HEK293 (cell line): Measurements from ENCODE around the gene APOBEC3B.
A peak's percentile ranks its signal among the peaks of the same experiment; 100 is the strongest.

Experiments
- CTCF ChIA-PET: fragments of 350-600 bp; formaldehyde crosslinking; extraction: SDS; loops from one replicate; lab custom pipeline; 2021; ENCODE audit warnings: antibody characterized with exemption; lab: Yijun Ruan, JAX
- POLR2A ChIA-PET: fragments of 300-600 bp; formaldehyde crosslinking; extraction: SDS; loops from one replicate; lab custom pipeline; 2020; ENCODE audit warnings: antibody characterized with exemption, inconsistent platforms; lab: Yijun Ruan, JAX
- H3K27ac ChIP-seq: fragments of 200-500 bp; sonication (Bioruptor generic); 2 replicates; pipeline ENCODE4 v1.5.1; 2014; ENCODE audit warnings: low read depth, low read length, control low read depth, inconsistent platforms; ENCODE audit errors: extremely low read depth
- H3K36me3 ChIP-seq, 2 experiments: fragments of 200-500 bp in 1 of 2; sonication (Bioruptor generic) in 1 of 2; 1 replicate in 1 of 2; 2 replicates in 1 of 2; pipeline ENCODE4 v1.5.1; 2014 to 2017; ENCODE audit warnings: inconsistent platforms in 2 of 2, low read length in 2 of 2; ENCODE audit not compliant: control insufficient read depth in 2 of 2, insufficient read depth in 1 of 2
- H3K4me1 ChIP-seq: fragments of 200-500 bp; sonication (Bioruptor generic); 2 replicates; pipeline ENCODE4 v1.5.1; 2014; ENCODE audit warnings: mild to moderate bottlenecking, low read length, inconsistent platforms; ENCODE audit not compliant: control insufficient read depth, insufficient read depth
- H3K4me3 ChIP-seq: 2 replicates; pipeline ENCODE4 v1.5.1; 2011; ENCODE audit warnings: low read depth, mild to moderate bottlenecking, control low read depth, low read length, moderate library complexity
- H3K9me3 ChIP-seq: fragments of 200-500 bp; sonication (Bioruptor generic); 2 replicates; pipeline ENCODE4 v1.5.1; 2014; ENCODE audit warnings: low read depth, low read length, inconsistent platforms; ENCODE audit not compliant: control insufficient read depth, insufficient read depth
- BCL11A ChIP-seq: fragments of 450-650 bp; formaldehyde crosslinking; IDR thresholded peaks from 2 replicates; pipeline ENCODE4 v1.5.1; 2016; ENCODE audit warnings: low read depth, missing biosample characterization, missing genetic modification characterization
- RBAK ChIP-seq: fragments of 450-650 bp; formaldehyde crosslinking; IDR thresholded peaks from 2 replicates; pipeline ENCODE4 v1.5.1; 2016; ENCODE audit warnings: missing biosample characterization, missing genetic modification characterization
- SP2 ChIP-seq: fragments of 450-650 bp; formaldehyde crosslinking; IDR thresholded peaks from 2 replicates; pipeline ENCODE4 v1.5.1; 2016; ENCODE audit warnings: missing biosample characterization, missing genetic modification characterization
- SP3 ChIP-seq: fragments of 450-650 bp; formaldehyde crosslinking; IDR thresholded peaks from 2 replicates; pipeline ENCODE4 v1.5.1; 2016; ENCODE audit warnings: missing biosample characterization, missing genetic modification characterization
- TCF7L2 ChIP-seq: IDR thresholded peaks from 2 replicates; pipeline ENCODE4 v1.6.1; 2011; ENCODE audit warnings: low read depth, mild to moderate bottlenecking, inconsistent platforms, low read length, moderate library complexity, borderline replicate concordance
- YY1 ChIP-seq: fragments of 450-650 bp; formaldehyde crosslinking; IDR thresholded peaks from 2 replicates; pipeline ENCODE4 v1.5.1; 2018; ENCODE audit warnings: missing biosample characterization, missing genetic modification characterization
- ZBTB17 ChIP-seq: fragments of 450-650 bp; formaldehyde crosslinking; IDR thresholded peaks from 2 replicates; pipeline ENCODE4 v1.5.1; 2016; ENCODE audit warnings: missing biosample characterization, missing genetic modification characterization
- ZBTB21 ChIP-seq: fragments of 450-650 bp; formaldehyde crosslinking; IDR thresholded peaks from 2 replicates; pipeline ENCODE4 v1.5.1; 2017; ENCODE audit warnings: missing biosample characterization, missing genetic modification characterization
- ZNF211 ChIP-seq: fragments of 450-650 bp; formaldehyde crosslinking; IDR thresholded peaks from 2 replicates; pipeline ENCODE4 v1.5.1; 2016; ENCODE audit warnings: low read depth, missing biosample characterization, missing genetic modification characterization
- ZNF223 ChIP-seq: fragments of 450-650 bp; formaldehyde crosslinking; IDR thresholded peaks from 2 replicates; pipeline ENCODE4 v1.5.1; 2016; ENCODE audit warnings: missing biosample characterization, missing genetic modification characterization
- ZNF266 ChIP-seq: fragments of 450-650 bp; formaldehyde crosslinking; IDR thresholded peaks from 2 replicates; pipeline ENCODE4 v1.5.1; 2016; ENCODE audit warnings: missing biosample characterization, missing genetic modification characterization, low read depth
- ZNF274 ChIP-seq, 2 experiments: fragments of 200-500 bp in 1 of 2; fragments of 450-650 bp in 1 of 2; sonication (Bioruptor generic) in 1 of 2; formaldehyde crosslinking in 1 of 2; IDR thresholded peaks; 2 replicates each; pipeline versions ENCODE4 v1.5.1 to v1.6.1; 2014 to 2016; ENCODE audit warnings: borderline replicate concordance in 1 of 2, inconsistent platforms in 1 of 2, low read length in 1 of 2, missing biosample characterization in 1 of 2, missing genetic modification characterization in 1 of 2
- ZNF366 ChIP-seq: fragments of 450-650 bp; formaldehyde crosslinking; conservative IDR thresholded peaks from 2 replicates; pipeline ENCODE4 v1.5.1; 2016; ENCODE audit warnings: missing biosample characterization, missing genetic modification characterization
- ZNF391 ChIP-seq: fragments of 450-650 bp; formaldehyde crosslinking; IDR thresholded peaks from 2 replicates; pipeline ENCODE4 v1.5.1; 2016; ENCODE audit warnings: low read depth, missing biosample characterization, missing genetic modification characterization, borderline replicate concordance
- ZNF404 ChIP-seq: fragments of 450-650 bp; formaldehyde crosslinking; IDR thresholded peaks from 2 replicates; pipeline ENCODE4 v1.5.1; 2017; ENCODE audit warnings: missing biosample characterization, missing genetic modification characterization
- ZNF548 ChIP-seq: fragments of 450-650 bp; formaldehyde crosslinking; IDR thresholded peaks from 2 replicates; pipeline ENCODE4 v1.5.1; 2016; ENCODE audit warnings: missing biosample characterization, missing genetic modification characterization
- ZNF560 ChIP-seq: fragments of 450-650 bp; formaldehyde crosslinking; IDR thresholded peaks from 2 replicates; pipeline ENCODE4 v1.5.1; 2017; ENCODE audit warnings: missing biosample characterization, missing genetic modification characterization, borderline replicate concordance
- ZNF585B ChIP-seq: fragments of 450-650 bp; formaldehyde crosslinking; IDR thresholded peaks from 2 replicates; pipeline ENCODE4 v1.5.1; 2016; ENCODE audit warnings: missing biosample characterization, missing genetic modification characterization
- ZNF654 ChIP-seq: fragments of 450-650 bp; formaldehyde crosslinking; IDR thresholded peaks from 2 replicates; pipeline ENCODE4 v1.5.1; 2016; ENCODE audit warnings: low read depth, missing biosample characterization, missing genetic modification characterization
- ZNF776 ChIP-seq: fragments of 450-650 bp; formaldehyde crosslinking; IDR thresholded peaks from 2 replicates; pipeline ENCODE4 v1.5.0; 2017; ENCODE audit warnings: missing biosample characterization, missing genetic modification characterization, borderline replicate concordance
- ZNF785 ChIP-seq: fragments of 450-650 bp; formaldehyde crosslinking; IDR thresholded peaks from 2 replicates; pipeline ENCODE4 v1.5.1; 2016; ENCODE audit warnings: missing biosample characterization, missing genetic modification characterization
- TF ChIP-seq, protein P1 (sequence below): fragments of 450-650 bp; formaldehyde crosslinking; IDR thresholded peaks from 2 replicates; pipeline ENCODE4 v1.5.1; 2016; ENCODE audit warnings: missing biosample characterization, missing genetic modification characterization
- TF ChIP-seq, protein P2 (sequence below): fragments of 450-650 bp; formaldehyde crosslinking; IDR thresholded peaks from 2 replicates; pipeline ENCODE4 v1.5.1; 2016; ENCODE audit warnings: missing biosample characterization, missing genetic modification characterization
- TF ChIP-seq, protein P3 (sequence below): fragments of 450-650 bp; formaldehyde crosslinking; IDR thresholded peaks from 2 replicates; pipeline ENCODE4 v1.5.1; 2016; ENCODE audit warnings: missing biosample characterization, missing genetic modification characterization, low read depth
- TF ChIP-seq, protein P4 (sequence below): fragments of 450-650 bp; formaldehyde crosslinking; IDR thresholded peaks from 2 replicates; pipeline ENCODE4 v1.5.1; 2017; ENCODE audit warnings: missing biosample characterization, missing genetic modification characterization
- TF ChIP-seq, protein P5 (sequence below): fragments of 450-650 bp; formaldehyde crosslinking; IDR thresholded peaks from 2 replicates; pipeline ENCODE4 v1.5.1; 2017; ENCODE audit warnings: missing biosample characterization, missing genetic modification characterization

Gene APOBEC3B

DNA sequence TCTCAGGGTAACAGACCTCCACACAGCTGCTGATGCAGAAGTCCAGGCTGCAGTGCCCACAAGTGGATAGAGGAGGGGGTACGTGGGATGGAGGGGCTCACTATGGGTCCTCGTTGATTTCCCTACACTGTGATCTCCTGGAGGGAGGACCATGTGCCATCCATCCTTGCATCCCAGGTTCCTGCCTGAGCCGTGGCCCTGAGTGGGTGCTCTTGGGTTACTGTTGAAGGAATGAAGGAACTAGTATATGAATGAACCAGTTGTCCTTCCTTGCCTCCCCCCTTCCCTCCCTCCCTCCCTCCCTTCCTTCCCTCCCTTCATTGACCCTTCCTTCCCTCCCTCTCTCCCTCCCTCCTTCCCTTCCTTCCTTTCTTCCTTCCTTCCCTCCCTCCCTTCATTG lies 15.4 kb downstream of the APOBEC3B start:
- ChIA-PET CTCF (interaction anchor here (0.6 to 1.0 kb wide), 2 partner anchors 127 to 129 kb away, joined by 3 to 7 read pairs; no protein-coding TSS in a partner anchor), POLR2A (interaction anchor here (0.8 kb wide), 1 partner anchor 15 kb away, joined by 3 read pairs; no protein-coding TSS in a partner anchor)
- peak; percentile 50; the same call in 1 of the 2 replicates for TF ChIP-seq ZNF366
- TF ChIP-seq ZNF585B (tag by site-specific recombination), result no peak
- no peak for TF ChIP-seq TCF7L2
- TF ChIP-seq SP3 (tag by site-specific recombination), result no peak
- Histone ChIP-seq H3K4me1 (no peaks in the 10 kb centered on the region), H3K36me3 (no peaks in the 10 kb centered on the region), H3K27ac (no peak overlapping the region), H3K9me3 (no peaks in the 10 kb centered on the region), H3K4me3 (no peak overlapping the region)

DNA sequence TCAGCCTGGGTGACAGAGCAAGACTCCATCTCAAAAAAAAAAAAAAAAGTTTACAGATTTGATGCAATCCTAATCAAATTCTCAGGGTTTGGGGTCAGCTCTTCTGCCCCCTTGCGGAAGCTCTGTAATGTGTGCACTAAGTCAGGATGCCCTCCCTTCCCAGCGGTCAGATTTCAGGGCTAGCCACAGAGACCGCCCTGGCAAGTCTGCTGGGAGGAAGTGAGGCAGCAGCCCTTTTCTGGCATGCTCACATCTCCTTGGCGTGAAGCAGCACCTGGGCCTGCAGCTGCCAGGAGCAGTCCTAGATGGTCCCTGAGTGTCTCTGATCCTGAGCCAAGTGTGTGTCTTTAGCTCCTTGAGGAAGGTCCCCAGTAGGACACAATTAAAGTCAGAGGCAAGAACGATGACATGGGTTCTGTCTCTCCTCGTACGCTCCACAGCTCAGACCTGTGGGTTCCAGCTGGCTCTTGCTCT lies 21.1 kb downstream of the APOBEC3B start:
- no peaks in the 10 kb centered on the region for H3K36me3 ChIP-seq
- CTCF ChIA-PET, result interaction anchor here (0.6 to 8.1 kb wide), 44 partner anchors 8 to 1463 kb away, joined by 3 to 128 read pairs (median 5); partner anchors contain the start of genes APOBEC3B, APOBEC3C, CBX6 and NPTXR
- no peak overlapping the region for H3K4me3 ChIP-seq
- H3K4me1 ChIP-seq, result no peaks in the 10 kb centered on the region
- POLR2A ChIA-PET, result interaction anchor here (0.6 to 1.3 kb wide), 9 partner anchors 18 to 1360 kb away, joined by 3 to 8 read pairs (median 4); partner anchors contain the start of gene APOBEC3B
- no peaks in the 10 kb centered on the region for H3K9me3 ChIP-seq
- no peak overlapping the region for H3K27ac ChIP-seq
- TF ChIP-seq ZNF211 (tag by site-specific recombination), result no peak
- TF ChIP-seq, protein P1, sequence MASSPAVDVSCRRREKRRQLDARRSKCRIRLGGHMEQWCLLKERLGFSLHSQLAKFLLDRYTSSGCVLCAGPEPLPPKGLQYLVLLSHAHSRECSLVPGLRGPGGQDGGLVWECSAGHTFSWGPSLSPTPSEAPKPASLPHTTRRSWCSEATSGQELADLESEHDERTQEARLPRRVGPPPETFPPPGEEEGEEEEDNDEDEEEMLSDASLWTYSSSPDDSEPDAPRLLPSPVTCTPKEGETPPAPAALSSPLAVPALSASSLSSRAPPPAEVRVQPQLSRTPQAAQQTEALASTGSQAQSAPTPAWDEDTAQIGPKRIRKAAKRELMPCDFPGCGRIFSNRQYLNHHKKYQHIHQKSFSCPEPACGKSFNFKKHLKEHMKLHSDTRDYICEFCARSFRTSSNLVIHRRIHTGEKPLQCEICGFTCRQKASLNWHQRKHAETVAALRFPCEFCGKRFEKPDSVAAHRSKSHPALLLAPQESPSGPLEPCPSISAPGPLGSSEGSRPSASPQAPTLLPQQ, result peak; percentile 50; the same call in 1 of the 2 replicates
- TF ChIP-seq, protein P2, sequence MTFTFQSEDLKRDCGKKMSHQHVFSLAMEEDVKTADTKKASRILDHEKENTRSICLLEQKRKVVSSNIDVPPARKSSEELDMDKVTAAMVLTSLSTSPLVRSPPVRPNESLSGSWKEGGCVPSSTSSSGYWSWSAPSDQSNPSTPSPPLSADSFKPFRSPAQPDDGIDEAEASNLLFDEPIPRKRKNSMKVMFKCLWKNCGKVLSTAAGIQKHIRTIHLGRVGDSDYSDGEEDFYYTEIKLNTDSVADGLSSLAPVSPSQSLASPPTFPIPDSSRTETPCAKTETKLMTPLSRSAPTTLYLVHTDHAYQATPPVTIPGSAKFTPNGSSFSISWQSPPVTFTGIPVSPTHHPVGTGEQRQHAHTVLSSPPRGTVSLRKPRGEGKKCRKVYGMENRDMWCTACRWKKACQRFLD (tag by site-specific recombination), result no peak
- no peak for TF ChIP-seq ZNF274 (IDR thresholded peaks at IDR 0.05; ENCODE audit: low read length)
- TF ChIP-seq ZNF274 (tag by site-specific recombination; IDR thresholded peaks at IDR 0.05; ENCODE audit: borderline replicate concordance), result no peak
- no peak for TF ChIP-seq SP2 (tag by site-specific recombination)
- peak; percentile 75 for TF ChIP-seq ZBTB17
- TF ChIP-seq ZBTB21 (tag by site-specific recombination), result 0 out of 2 replicates have a peak, but pooled peaks have one; percentile 34
- TF ChIP-seq ZNF548 (tag by site-specific recombination), result no peak
- TF ChIP-seq, protein P3, sequence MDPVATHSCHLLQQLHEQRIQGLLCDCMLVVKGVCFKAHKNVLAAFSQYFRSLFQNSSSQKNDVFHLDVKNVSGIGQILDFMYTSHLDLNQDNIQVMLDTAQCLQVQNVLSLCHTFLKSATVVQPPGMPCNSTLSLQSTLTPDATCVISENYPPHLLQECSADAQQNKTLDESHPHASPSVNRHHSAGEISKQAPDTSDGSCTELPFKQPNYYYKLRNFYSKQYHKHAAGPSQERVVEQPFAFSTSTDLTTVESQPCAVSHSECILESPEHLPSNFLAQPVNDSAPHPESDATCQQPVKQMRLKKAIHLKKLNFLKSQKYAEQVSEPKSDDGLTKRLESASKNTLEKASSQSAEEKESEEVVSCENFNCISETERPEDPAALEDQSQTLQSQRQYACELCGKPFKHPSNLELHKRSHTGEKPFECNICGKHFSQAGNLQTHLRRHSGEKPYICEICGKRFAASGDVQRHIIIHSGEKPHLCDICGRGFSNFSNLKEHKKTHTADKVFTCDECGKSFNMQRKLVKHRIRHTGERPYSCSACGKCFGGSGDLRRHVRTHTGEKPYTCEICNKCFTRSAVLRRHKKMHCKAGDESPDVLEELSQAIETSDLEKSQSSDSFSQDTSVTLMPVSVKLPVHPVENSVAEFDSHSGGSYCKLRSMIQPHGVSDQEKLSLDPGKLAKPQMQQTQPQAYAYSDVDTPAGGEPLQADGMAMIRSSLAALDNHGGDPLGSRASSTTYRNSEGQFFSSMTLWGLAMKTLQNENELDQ (tag by site-specific recombination), result no peak
- TF ChIP-seq ZNF391, result no peak
- TF ChIP-seq ZNF404 (tag by site-specific recombination), result no peak
- no peak for TF ChIP-seq ZNF560 (tag by site-specific recombination)
- TF ChIP-seq YY1, result no peak
- no peak for TF ChIP-seq ZNF223 (tag by site-specific recombination)
- TF ChIP-seq ZNF776 (tag by site-specific recombination), result no peak
- no peak for TF ChIP-seq RBAK (tag by site-specific recombination)
- no peak for TF ChIP-seq ZNF266 (tag by site-specific recombination)
- TF ChIP-seq BCL11A, result no peak
- TF ChIP-seq, protein P4, sequence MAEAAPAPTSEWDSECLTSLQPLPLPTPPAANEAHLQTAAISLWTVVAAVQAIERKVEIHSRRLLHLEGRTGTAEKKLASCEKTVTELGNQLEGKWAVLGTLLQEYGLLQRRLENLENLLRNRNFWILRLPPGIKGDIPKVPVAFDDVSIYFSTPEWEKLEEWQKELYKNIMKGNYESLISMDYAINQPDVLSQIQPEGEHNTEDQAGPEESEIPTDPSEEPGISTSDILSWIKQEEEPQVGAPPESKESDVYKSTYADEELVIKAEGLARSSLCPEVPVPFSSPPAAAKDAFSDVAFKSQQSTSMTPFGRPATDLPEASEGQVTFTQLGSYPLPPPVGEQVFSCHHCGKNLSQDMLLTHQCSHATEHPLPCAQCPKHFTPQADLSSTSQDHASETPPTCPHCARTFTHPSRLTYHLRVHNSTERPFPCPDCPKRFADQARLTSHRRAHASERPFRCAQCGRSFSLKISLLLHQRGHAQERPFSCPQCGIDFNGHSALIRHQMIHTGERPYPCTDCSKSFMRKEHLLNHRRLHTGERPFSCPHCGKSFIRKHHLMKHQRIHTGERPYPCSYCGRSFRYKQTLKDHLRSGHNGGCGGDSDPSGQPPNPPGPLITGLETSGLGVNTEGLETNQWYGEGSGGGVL (tag by site-specific recombination), result no peak
- peak; percentile 52; the same call in 1 of the 2 replicates for TF ChIP-seq ZNF654 (tag by site-specific recombination)
- TF ChIP-seq, protein P5, sequence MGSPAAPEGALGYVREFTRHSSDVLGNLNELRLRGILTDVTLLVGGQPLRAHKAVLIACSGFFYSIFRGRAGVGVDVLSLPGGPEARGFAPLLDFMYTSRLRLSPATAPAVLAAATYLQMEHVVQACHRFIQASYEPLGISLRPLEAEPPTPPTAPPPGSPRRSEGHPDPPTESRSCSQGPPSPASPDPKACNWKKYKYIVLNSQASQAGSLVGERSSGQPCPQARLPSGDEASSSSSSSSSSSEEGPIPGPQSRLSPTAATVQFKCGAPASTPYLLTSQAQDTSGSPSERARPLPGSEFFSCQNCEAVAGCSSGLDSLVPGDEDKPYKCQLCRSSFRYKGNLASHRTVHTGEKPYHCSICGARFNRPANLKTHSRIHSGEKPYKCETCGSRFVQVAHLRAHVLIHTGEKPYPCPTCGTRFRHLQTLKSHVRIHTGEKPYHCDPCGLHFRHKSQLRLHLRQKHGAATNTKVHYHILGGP (tag by site-specific recombination), result no peak
- TF ChIP-seq TCF7L2, result no peak
- no peak for TF ChIP-seq ZNF785 (tag by site-specific recombination)
